GM12875 (cell line): ENCODE results near the gene CLRN1.
"Not testable (repeated sequence)": the region's sequence is repeated elsewhere in the genome, so short reads cannot be mapped to it uniquely, and the experiment has no call there.

Experiments used
- H3K4me3 ChIP-seq: one replicate; pipeline ENCODE4 v1.5.1; 2011; ENCODE audit warnings: low read depth, low read length, control low read depth
- CTCF ChIP-seq: IDR thresholded peaks from 2 replicates; pipeline ENCODE4 v1.5.1; 2011; ENCODE audit warnings: low read depth, mild to moderate bottlenecking, control low read depth, inconsistent platforms, low read length, moderate library complexity, borderline replicate concordance; ENCODE audit not compliant: insufficient read depth

Gene CLRN1

DNA sequence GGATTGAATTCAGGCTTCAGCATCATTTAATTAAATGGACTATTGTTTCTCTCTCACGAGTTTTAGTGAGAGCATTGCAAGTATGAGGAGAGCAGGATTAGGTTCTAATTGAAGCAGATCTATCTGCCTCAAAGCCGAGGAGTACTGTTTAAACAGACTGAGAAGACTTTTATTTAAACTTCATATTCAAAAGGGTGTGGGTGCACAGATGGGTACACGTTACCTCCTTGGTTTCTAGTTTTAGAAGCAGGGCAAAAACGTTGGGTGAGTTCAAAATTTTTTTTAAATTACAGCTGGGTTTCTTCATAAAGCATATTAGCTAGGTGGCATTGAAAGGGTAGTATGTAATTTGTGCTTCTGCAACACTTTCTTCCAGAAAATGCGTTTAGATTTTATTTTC, 26.5 kb upstream of the CLRN1 start:
- no peak overlapping the region for H3K4me3 ChIP-seq
- no peak for TF ChIP-seq CTCF

DNA sequence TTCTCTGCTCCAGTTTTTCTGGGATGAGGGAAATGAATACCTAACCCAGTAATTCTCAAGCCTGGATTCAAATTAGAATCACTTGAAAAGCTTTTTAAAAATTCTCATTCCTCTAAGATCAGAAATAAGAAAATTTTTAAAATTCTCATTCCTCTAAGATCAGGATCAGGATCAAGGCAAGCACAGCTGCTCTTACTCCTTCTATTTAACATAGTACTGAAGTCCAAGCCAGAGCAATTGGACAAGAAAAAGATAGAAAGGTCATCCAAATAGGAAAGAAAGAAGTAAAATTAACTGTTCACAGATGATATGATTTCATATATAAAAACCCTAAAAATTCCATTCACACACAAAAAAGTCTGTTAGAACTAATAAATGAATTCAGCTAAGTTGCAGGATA, 24.2 kb upstream of the CLRN1 start:
- no peak for TF ChIP-seq CTCF
- H3K4me3 ChIP-seq, result no peak overlapping the region

DNA sequence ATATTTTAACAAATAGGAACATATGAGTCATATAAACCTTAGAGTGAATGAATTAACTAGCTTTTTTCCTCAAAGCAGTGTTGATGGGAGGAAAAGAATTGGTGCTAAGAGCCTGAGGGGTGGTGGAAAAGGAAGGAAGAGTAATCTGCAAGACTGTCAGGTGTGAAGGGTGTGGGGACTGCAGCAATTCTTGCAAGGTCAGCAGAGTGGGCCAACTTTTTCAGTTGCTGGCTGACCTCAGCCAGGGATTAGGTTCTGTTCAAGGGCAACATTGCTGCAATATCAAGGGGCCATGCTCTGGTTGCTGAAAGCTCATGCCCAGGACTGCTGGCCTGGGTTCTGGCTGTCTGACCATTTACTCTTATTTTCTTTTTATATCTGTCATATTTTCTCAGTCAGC, 23.0 kb upstream of the CLRN1 start:
- no peak overlapping the region for H3K4me3 ChIP-seq
- no peak for TF ChIP-seq CTCF

DNA sequence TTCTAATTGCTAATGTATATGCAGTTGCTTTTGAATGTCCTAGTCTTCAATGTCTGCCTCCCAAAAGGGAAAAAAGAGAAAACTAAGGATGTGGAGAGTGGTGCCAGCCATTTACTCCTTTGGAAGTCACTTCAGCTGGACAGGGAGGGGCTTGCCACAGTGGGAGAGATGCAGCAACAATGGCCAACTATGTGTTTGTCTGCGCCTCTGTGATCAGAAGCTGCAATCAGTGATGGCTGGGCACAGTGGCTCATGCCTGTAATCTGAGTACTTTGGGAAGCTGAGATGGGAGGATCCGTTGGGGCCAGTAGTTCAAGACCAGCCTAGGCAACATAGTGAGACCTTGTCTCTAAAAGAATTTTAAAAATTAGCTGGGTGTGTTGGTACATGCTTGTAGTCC, 16.7 kb upstream of the CLRN1 start:
- no peak overlapping the region for H3K4me3 ChIP-seq
- no peak for TF ChIP-seq CTCF

- H3K4me3 ChIP-seq, result not testable (repeated sequence)
Measured at GRCh38 chr3:150988395-150988794, 15.9 kb upstream of the CLRN1 start.

GRCh38 chr3:150985711-150986110, 13.2 kb upstream of the CLRN1 start:
- TF ChIP-seq CTCF, result no peak
- H3K4me3 ChIP-seq, result no peak overlapping the region

DNA sequence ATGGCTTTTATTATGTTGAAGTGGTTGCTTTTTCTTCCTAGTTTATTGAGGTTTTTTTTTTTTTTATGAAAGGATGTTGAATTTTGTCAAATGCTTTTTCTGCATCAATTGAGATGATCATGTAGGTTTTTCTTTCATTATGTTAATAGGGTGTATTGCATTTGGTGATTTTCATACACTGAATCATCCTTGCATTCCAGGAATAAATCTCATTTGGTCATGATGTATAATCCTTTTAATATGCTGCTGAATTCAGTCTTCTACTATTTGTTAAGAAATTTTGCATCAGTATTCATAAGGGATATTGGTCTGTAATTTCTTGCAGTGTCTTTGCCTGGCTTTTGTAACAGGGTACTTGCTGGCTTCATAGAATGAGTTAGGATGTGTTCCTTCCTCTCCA, 11.5 kb upstream of the CLRN1 start:
- TF ChIP-seq CTCF, result no peak
- H3K4me3 ChIP-seq, result no peak overlapping the region

GRCh38 chr3:150978566-150979148, 6.1 kb upstream of the CLRN1 start:
- TF ChIP-seq CTCF, result no peak

More at GRCh38 chr3:150978566-150979148, 6.1 kb upstream of the CLRN1 start:
- H3K4me3 ChIP-seq, result no peak overlapping the region
